Activated CD4-positive, alpha-beta T cell treated with anti-CD3 and anti-CD28 coated beads, Interleukin-2, amount 10 ng/mL, durations not matched to agents 24 days and 14 days (primary cell): Measurements from ENCODE around the gene SULT1C3. TPM values are rescaled to one million over a fixed set of nuclear protein-coding genes. Genes with fewer than 3 reads are reported as not detected.
A peak's percentile ranks its signal among the peaks of the same experiment; 100 is the strongest.

Source experiments
- DNase-seq: peaks from one replicate; pipeline ENCODE4 v3.0.0; 2022
- H3K27ac Mint-ChIP-seq: one replicate; pipeline ENCODE4 v1.8.0; 2022; ENCODE audit warnings: mild to moderate bottlenecking, mixed read lengths
- H3K27me3 Mint-ChIP-seq: one replicate; pipeline ENCODE4 v1.8.0; 2022; ENCODE audit warnings: mixed read lengths
- H3K36me3 Mint-ChIP-seq: one replicate; pipeline ENCODE4 v1.8.0; 2022; ENCODE audit warnings: low read depth, mild to moderate bottlenecking, mixed read lengths
- H3K4me1 Mint-ChIP-seq: one replicate; pipeline ENCODE4 v1.8.0; 2021; ENCODE audit warnings: mixed read lengths
- H3K4me3 Mint-ChIP-seq: one replicate; pipeline ENCODE4 v1.8.0; 2022; ENCODE audit warnings: mild to moderate bottlenecking, moderate library complexity, mixed read lengths
- H3K9me3 Mint-ChIP-seq: one replicate; pipeline ENCODE4 v1.8.0; 2021; ENCODE audit warnings: mixed read lengths
- intact Hi-C: fragments of 100-400 bp; cut with micrococcal nuclease; formaldehyde crosslinking; loops from one replicate; pipeline ENCODE4 v1.15.1; 2023
- total RNA-seq: library from RNA; stranded (reverse); gene quantifications from 2 replicates; pipeline ENCODE4 v1.2.3, GENCODE V29; 2022

SULT1C3 gene
- total RNA-seq: not detected in 2 replicates

DNA sequence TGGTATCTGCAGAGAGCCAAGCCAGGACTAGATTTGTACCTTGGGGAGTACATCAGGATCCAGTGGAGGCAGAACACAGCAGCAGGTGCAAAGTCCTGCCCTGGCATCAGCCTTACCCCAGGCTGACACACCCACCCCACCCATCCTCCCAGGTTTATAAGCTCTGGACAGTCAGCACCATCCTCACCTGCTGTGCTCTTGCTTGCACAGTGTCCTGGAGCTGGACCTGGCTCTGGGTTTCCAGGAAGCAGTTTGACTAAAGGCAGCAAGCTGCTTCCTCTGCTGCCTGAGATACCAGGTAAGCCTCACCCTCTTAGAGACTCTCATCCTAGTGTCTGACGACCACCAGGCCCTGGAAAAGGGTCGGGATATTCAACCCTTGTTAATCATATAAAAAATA is at the start of gene SULT1C3:
Gene SULT1C3, plus strand, starts transcription at position 183 of the 400 bp plus-strand sequence. CDS start 7,227 bp downstream, outside the sequence.
- H3K4me3 Mint-ChIP-seq: no peak within 1 kb of the TSS
- H3K4me1 Mint-ChIP-seq: no peaks in the 10 kb centered on the region
- H3K9me3 Mint-ChIP-seq: peaks cover 3% of the 10 kb centered on the region
- DNase-seq: peak; percentile 32
- intact Hi-C loops: no loop called here
- H3K36me3 Mint-ChIP-seq: no peaks in the 10 kb centered on the region
- H3K27ac Mint-ChIP-seq: no peak within 1 kb of the TSS
- H3K27me3 Mint-ChIP-seq: no peaks in the 10 kb centered on the region

DNA sequence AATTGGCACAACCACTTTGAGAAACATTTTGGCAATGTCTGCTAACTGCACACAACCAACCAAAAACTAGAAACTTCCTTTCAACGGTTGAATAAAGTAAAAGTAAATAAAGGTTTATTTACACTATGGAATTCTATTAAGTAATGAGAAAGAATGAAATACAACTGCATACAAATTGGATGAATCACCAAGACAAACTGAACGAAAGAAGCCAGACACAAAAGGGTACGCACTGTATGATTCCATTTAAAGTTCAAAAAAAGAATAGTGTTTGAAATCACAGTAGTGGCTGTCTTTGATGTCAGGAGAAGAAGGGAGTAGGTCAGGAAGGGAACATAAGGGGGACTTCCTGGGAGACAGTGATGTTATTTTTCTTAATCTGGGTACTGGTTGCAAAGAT is 46.5 kb upstream of the SULT1C3 start:
- no peak overlapping the region for H3K4me3 Mint-ChIP-seq
- no peaks in the 10 kb centered on the region for H3K9me3 Mint-ChIP-seq
- no peak for DNase-seq
- no peak overlapping the region for H3K27ac Mint-ChIP-seq
- intact Hi-C loops: no loop called here
- no peaks in the 10 kb centered on the region for H3K36me3 Mint-ChIP-seq
- H3K27me3 Mint-ChIP-seq: peaks cover 2% of the 10 kb centered on the region
- H3K4me1 Mint-ChIP-seq: no peaks in the 10 kb centered on the region

DNA sequence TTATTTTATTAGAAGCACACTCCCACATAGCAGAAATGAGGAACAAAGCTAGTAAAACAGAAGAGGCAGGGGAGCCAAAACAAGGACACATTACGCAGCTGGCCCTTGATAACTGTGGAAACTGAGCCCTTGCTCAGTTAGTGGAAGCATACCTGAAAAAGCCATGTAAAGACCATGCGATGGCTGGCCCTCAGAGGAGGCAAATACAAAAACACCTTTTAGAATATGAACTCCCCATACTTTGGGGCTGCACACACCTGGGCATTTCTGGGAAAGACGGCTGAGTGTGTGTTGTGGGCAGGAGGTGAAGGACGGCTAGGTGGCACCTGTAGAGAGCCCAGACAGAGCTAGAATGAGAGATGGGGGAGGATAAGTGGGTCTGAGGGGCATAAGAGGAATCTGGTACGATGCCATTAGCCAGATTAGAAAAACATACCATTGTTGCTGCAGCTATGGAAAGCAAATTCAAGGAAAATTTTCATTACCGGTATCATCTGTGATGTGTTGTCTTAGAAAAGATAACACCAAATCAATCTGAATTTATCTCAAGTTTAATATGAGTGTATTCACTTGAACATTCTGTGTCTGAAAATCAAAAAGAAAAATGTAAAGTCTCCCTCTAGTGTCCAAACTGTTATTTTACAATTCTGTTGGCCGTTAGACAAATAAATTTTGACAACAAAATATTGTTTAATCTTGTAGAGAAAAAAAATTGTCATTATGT is 45.2 kb upstream of the SULT1C3 start:
- H3K4me3 Mint-ChIP-seq: no peak overlapping the region
- DNase-seq: no peak
- no peaks in the 10 kb centered on the region for H3K9me3 Mint-ChIP-seq
- no peaks in the 10 kb centered on the region for H3K4me1 Mint-ChIP-seq
- H3K36me3 Mint-ChIP-seq: no peaks in the 10 kb centered on the region
- H3K27ac Mint-ChIP-seq: no peak overlapping the region
- peaks cover 2% of the 10 kb centered on the region for H3K27me3 Mint-ChIP-seq
- intact Hi-C loops: no loop called here

DNA sequence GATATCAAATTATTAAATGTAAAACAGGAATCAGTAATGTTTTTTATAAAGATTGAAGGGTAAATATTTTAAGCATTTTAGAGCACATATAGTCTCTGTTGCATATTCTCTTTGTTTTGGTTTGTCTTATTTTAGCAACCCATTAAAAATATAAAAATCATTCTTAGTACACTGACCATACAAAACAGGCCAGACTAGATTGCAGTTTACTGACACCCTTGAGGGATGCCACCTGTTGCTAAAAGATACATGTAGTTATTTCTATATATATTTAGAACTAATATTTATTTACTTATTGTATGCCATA is 44.7 kb upstream of the SULT1C3 start:
- H3K4me3 Mint-ChIP-seq: no peak overlapping the region
- H3K36me3 Mint-ChIP-seq: no peaks in the 10 kb centered on the region
- H3K27ac Mint-ChIP-seq: no peak overlapping the region
- H3K9me3 Mint-ChIP-seq: no peaks in the 10 kb centered on the region
- peaks cover 2% of the 10 kb centered on the region for H3K27me3 Mint-ChIP-seq
- intact Hi-C loops: no loop called here
- H3K4me1 Mint-ChIP-seq: no peaks in the 10 kb centered on the region
- no peak for DNase-seq

DNA sequence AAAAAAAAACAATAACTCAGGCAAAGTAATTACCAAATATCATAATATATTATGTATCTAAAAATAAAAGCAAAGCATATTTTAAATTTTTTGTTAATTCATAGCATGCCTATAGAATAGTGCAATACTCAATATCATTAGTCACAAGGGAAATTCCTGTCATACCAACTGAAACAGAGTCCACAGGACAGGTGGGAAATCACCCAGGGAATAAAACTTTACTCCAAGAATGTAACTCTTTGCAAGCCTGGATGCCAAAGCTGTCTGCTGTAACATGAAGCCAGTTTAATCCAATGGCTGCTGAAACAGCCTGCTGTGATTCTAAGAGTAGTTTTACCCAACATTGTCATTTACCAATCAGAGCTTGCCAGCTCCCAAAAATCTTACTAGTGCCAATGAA is 40.0 kb upstream of the SULT1C3 start:
- no peak for DNase-seq
- intact Hi-C loops: no loop called here
- Mint-ChIP-seq H3K27me3 (no peaks in the 10 kb centered on the region), H3K9me3 (no peaks in the 10 kb centered on the region), H3K36me3 (no peaks in the 10 kb centered on the region), H3K4me1 (no peaks in the 10 kb centered on the region), H3K27ac (no peak overlapping the region), H3K4me3 (no peak overlapping the region)

GRCh38 chr2:108200569-108200968 is 39.2 kb upstream of the SULT1C3 start:
- Mint-ChIP-seq H3K36me3 (no peaks in the 10 kb centered on the region), H3K27ac (no peak overlapping the region), H3K4me1 (no peaks in the 10 kb centered on the region), H3K4me3 (no peak overlapping the region), H3K9me3 (no peaks in the 10 kb centered on the region), H3K27me3 (no peaks in the 10 kb centered on the region)
- intact Hi-C loops: no loop called here
- DNase-seq: no peak

GRCh38 chr2:108212671-108213070 is 27.1 kb upstream of the SULT1C3 start:
- Mint-ChIP-seq H3K36me3 (no peaks in the 10 kb centered on the region), H3K27ac (no peak overlapping the region), H3K4me1 (no peaks in the 10 kb centered on the region), H3K4me3 (no peak overlapping the region), H3K9me3 (peaks cover 6% of the 10 kb centered on the region), H3K27me3 (no peaks in the 10 kb centered on the region)
- DNase-seq: no peak
- intact Hi-C loops: no loop called here

DNA sequence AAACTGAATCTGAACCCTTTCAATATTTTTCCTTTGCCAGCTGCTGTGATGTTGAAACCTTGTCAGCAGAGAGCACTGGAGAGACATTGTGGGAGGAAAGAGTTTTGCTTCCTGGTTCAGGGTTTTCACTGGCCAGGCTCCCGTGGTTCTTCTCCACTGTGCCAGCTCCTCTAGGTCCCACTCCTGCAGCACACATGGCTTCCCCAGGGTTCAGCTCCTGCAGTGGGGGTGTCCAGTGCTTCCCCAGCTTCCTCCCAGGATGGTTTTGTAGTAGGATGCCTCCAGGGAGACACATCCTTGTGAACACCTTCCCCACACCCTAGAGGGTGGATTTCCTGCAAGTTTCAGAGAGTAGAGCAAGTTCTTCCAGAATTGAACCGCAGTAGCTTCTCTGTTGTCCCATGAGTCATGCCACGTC is 24.0 kb upstream of the SULT1C3 start:
- no peak overlapping the region for H3K27ac Mint-ChIP-seq
- no peak for DNase-seq
- H3K27me3 Mint-ChIP-seq: no peaks in the 10 kb centered on the region
- no peaks in the 10 kb centered on the region for H3K36me3 Mint-ChIP-seq
- H3K4me1 Mint-ChIP-seq: no peaks in the 10 kb centered on the region
- intact Hi-C loops: no loop called here
- no peak overlapping the region for H3K4me3 Mint-ChIP-seq
- H3K9me3 Mint-ChIP-seq: no peaks in the 10 kb centered on the region

DNA sequence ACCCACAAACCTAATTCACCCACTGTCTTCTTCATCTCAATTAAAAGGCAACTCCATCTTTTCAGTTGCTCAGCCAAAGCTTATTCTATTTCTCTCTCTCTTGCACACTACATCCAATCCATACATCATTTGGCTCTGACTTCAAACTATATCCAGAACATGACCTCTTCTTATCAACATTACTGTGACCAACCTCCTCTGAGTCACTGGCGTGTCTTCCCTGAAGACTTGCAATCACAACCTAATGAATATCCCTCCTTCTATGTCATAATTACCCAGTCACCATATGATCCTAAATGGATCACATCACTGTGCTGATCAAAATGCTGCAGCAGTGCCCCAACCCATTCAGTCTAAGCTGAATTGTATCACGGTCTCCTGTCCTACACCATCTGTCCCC is 22.6 kb upstream of the SULT1C3 start:
- no peaks in the 10 kb centered on the region for H3K4me1 Mint-ChIP-seq
- no peaks in the 10 kb centered on the region for H3K36me3 Mint-ChIP-seq
- no peak overlapping the region for H3K27ac Mint-ChIP-seq
- H3K9me3 Mint-ChIP-seq: no peaks in the 10 kb centered on the region
- intact Hi-C loops: no loop called here
- H3K27me3 Mint-ChIP-seq: no peaks in the 10 kb centered on the region
- no peak for DNase-seq
- H3K4me3 Mint-ChIP-seq: no peak overlapping the region

GRCh38 chr2:108219688-108220087 is 20.1 kb upstream of the SULT1C3 start:
- Mint-ChIP-seq H3K36me3 (no peaks in the 10 kb centered on the region), H3K27ac (no peak overlapping the region), H3K4me3 (no peak overlapping the region), H3K27me3 (no peaks in the 10 kb centered on the region), H3K9me3 (peaks cover 7% of the 10 kb centered on the region), H3K4me1 (no peaks in the 10 kb centered on the region)
- DNase-seq: no peak
- intact Hi-C loops: no loop called here

GRCh38 chr2:108220191-108220590 is 19.6 kb upstream of the SULT1C3 start:
- Mint-ChIP-seq H3K4me1 (no peaks in the 10 kb centered on the region), H3K9me3 (peaks cover 7% of the 10 kb centered on the region), H3K27ac (no peak overlapping the region), H3K4me3 (no peak overlapping the region), H3K36me3 (no peaks in the 10 kb centered on the region), H3K27me3 (no peaks in the 10 kb centered on the region)
- no peak for DNase-seq
- intact Hi-C loops: no loop called here

- Mint-ChIP-seq H3K9me3 (peaks cover 7% of the 10 kb centered on the region), H3K27ac (no peak overlapping the region), H3K4me1 (no peaks in the 10 kb centered on the region), H3K27me3 (no peaks in the 10 kb centered on the region), H3K36me3 (no peaks in the 10 kb centered on the region), H3K4me3 (no peak overlapping the region)
- intact Hi-C loops: no loop called here
- DNase-seq: no peak
These were observed 18.7 kb upstream of the SULT1C3 start for GRCh38 chr2:108220942-108221541.

DNA sequence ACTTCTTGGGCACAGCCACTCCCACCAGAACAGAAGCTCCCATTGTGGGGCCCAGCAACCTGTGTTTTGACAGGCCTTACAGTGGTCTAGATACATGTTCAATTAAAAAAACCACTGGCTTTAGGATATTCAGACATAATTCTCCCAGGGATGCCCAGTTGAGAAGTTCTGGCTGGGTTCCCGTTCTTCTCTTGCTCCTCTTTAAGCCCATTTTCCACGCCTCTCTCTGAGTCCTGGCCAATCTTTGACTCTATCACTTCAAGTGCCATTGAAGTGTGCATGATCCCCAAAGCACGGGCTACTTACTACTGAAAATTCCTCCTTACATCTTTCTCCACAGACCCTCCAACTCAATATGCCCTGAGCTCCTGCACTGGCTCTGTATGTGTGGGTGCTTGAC is 17.5 kb upstream of the SULT1C3 start:
- no peaks in the 10 kb centered on the region for H3K36me3 Mint-ChIP-seq
- H3K4me1 Mint-ChIP-seq: no peaks in the 10 kb centered on the region
- intact Hi-C loops: no loop called here

GRCh38 chr2:108223573-108223972 is 16.2 kb upstream of the SULT1C3 start:
- no peaks in the 10 kb centered on the region for H3K4me1 Mint-ChIP-seq
- intact Hi-C loops: no loop called here
- no peak for DNase-seq
- no peaks in the 10 kb centered on the region for H3K36me3 Mint-ChIP-seq
- H3K4me3 Mint-ChIP-seq: no peak overlapping the region
- no peaks in the 10 kb centered on the region for H3K27me3 Mint-ChIP-seq
- peaks cover 7% of the 10 kb centered on the region for H3K9me3 Mint-ChIP-seq
- H3K27ac Mint-ChIP-seq: no peak overlapping the region

More for the DNA sequence above, 17.5 kb upstream of the SULT1C3 start:
- Mint-ChIP-seq H3K27ac (no peak overlapping the region), H3K9me3 (peaks cover 7% of the 10 kb centered on the region), H3K4me3 (no peak overlapping the region), H3K27me3 (no peaks in the 10 kb centered on the region)
- no peak for DNase-seq

DNA sequence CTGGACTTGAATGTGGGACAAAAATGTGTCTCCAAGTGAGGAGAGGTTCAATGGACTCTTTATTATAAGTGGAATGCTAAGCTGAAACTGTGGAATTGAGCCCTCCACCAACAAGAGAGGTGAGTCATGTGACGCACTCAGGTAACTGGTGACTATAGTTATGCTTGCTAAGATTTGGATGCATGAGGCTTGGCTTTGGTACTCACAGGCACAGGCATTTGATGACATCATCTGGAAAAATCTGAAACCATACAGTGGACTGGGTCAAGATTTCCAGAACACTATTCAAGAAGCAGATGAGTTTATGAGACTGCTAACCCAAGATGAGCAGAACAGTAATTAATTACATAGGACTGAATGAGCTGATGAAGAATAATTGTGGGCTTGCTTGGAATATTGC is 15.7 kb upstream of the SULT1C3 start:
- Mint-ChIP-seq H3K36me3 (no peaks in the 10 kb centered on the region), H3K27ac (no peak overlapping the region), H3K9me3 (peaks cover 7% of the 10 kb centered on the region), H3K27me3 (no peaks in the 10 kb centered on the region), H3K4me3 (no peak overlapping the region), H3K4me1 (no peaks in the 10 kb centered on the region)
- DNase-seq: no peak
- intact Hi-C loops: no loop called here
